Putamen (tissue), 1 donor: ENCODE measurements around the gene OR2H1.

Experiments used
- DNase-seq: peaks from one replicate; pipeline ENCODE4 v3.0.0-alpha.2; 2016; ENCODE audit warnings: low spot score

Gene OR2H1

GRCh38 chr6:29483735-29484134 lies 26.8 kb downstream of the OR2H1 start:
- DNase-seq, result no peak

GRCh38 chr6:29486577-29486976 lies 29.6 kb downstream of the OR2H1 start:
- DNase-seq, result no peak

GRCh38 chr6:29487131-29487530 lies 30.2 kb downstream of the OR2H1 start:
- no peak for DNase-seq

- DNase-seq, result no peak
These were observed 30.7 kb downstream of the OR2H1 start, which contains the start of gene MAS1L for GRCh38 chr6:29487660-29488059. Gene MAS1L (minus strand): TSS chr6:29487956. CDS start chr6:29487902, 54 bp downstream.

- no peak for DNase-seq
These were observed 31.9 kb downstream of the OR2H1 start for GRCh38 chr6:29488874-29489273.

- DNase-seq, result no peak
These were observed 32.3 kb downstream of the OR2H1 start for GRCh38 chr6:29489286-29489685.

- no peak for DNase-seq
These were observed 33.1 kb downstream of the OR2H1 start for GRCh38 chr6:29490055-29490454.

GRCh38 chr6:29490552-29490951 lies 33.6 kb downstream of the OR2H1 start:
- DNase-seq, result no peak

GRCh38 chr6:29491574-29491973 lies 34.6 kb downstream of the OR2H1 start:
- DNase-seq, result no peak

GRCh38 chr6:29493261-29493660 lies 36.3 kb downstream of the OR2H1 start:
- DNase-seq, result no peak

- DNase-seq, result no peak
These were observed 37.2 kb downstream of the OR2H1 start for GRCh38 chr6:29494131-29494530.

GRCh38 chr6:29495571-29495970 lies 38.6 kb downstream of the OR2H1 start:
- DNase-seq, result no peak

GRCh38 chr6:29496961-29497360 lies 40.0 kb downstream of the OR2H1 start:
- no peak for DNase-seq

- no peak for DNase-seq
These were observed 42.7 kb downstream of the OR2H1 start for GRCh38 chr6:29499704-29500103.

GRCh38 chr6:29500594-29500993 lies 43.6 kb downstream of the OR2H1 start:
- no peak for DNase-seq

GRCh38 chr6:29501106-29501505 lies 44.2 kb downstream of the OR2H1 start:
- no peak for DNase-seq

GRCh38 chr6:29502181-29502580 lies 45.2 kb downstream of the OR2H1 start:
- no peak for DNase-seq

GRCh38 chr6:29502597-29502996 lies 45.6 kb downstream of the OR2H1 start:
- DNase-seq, result no peak

GRCh38 chr6:29504961-29505360 lies 48.0 kb downstream of the OR2H1 start:
- DNase-seq, result no peak

- DNase-seq, result no peak
These were observed 48.9 kb downstream of the OR2H1 start for GRCh38 chr6:29505808-29506207.

GRCh38 chr6:29506446-29507067 lies 49.6 kb downstream of the OR2H1 start:
- no peak for DNase-seq

GRCh38 chr6:29507319-29507718 lies 50.4 kb downstream of the OR2H1 start:
- no peak for DNase-seq

- no peak for DNase-seq
These were observed 52.3 kb downstream of the OR2H1 start for GRCh38 chr6:29509239-29509638.

GRCh38 chr6:29509711-29510110 lies 52.8 kb downstream of the OR2H1 start:
- no peak for DNase-seq
